Left lung (tissue), 10 donors: ENCODE data around the gene MRPL38. TPM values are rescaled to one million over a fixed set of nuclear protein-coding genes. Genes with fewer than 3 reads are reported as not detected.

Experiments
- ATAC-seq: fragments of 200-7000 bp; cut with Tn5 transposase; one replicate; pipeline ENCODE4 v1.9.1; 2020; ENCODE audit warnings: moderate library complexity
- DNase-seq, 4 donors: peaks; one replicate each; pipeline ENCODE4 v3.0.0-alpha.2; 2013 to 2020
- H3K27ac ChIP-seq, 2 donors: fragments of 200-600 bp; sonication (generic) in 1 of 2; one replicate each; pipeline versions ENCODE4 v1.5.0 to v1.8.0; 2020 to 2021
- H3K27me3 ChIP-seq, 2 donors: fragments of 200-600 bp; sonication (generic) in 1 of 2; one replicate each; pipeline versions ENCODE4 v1.5.0 to v1.8.0; 2020 to 2021
- H3K36me3 ChIP-seq, 2 donors: fragments of 200-600 bp; sonication (generic) in 1 of 2; one replicate each; pipeline versions ENCODE4 v1.5.0 to v1.8.0; 2020 to 2021
- H3K4me1 ChIP-seq, 2 donors: fragments of 200-600 bp; one replicate each; pipeline ENCODE4 v1.8.0; 2021
- H3K4me3 ChIP-seq, 2 donors: fragments of 200-600 bp; sonication (generic) in 1 of 2; one replicate each; pipeline versions ENCODE4 v1.5.0 to v1.8.0; 2020 to 2021; ENCODE audit warnings: mild to moderate bottlenecking in 1 of 2
- H3K9me3 ChIP-seq, 2 donors: fragments of 200-600 bp; sonication (generic) in 1 of 2; one replicate each; pipeline versions ENCODE4 v1.5.0 to v1.8.0; 2020 to 2021
- intact Hi-C, 2 donors: fragments of 100-400 bp; cut with DNase I; formaldehyde crosslinking; loops; one replicate each; pipeline versions ENCODE4 v1.11.2 to v1.14.2; 2022
- polyA plus RNA-seq, 6 donors: library from polyadenylated mRNA; unstranded; fragments of 120-200 nt; gene quantifications; one replicate each; pipeline ENCODE4 v1.2.1, GENCODE V29; 2013; ENCODE audit not compliant: insufficient read length in 6 of 6
- total RNA-seq, 2 donors: library from RNA; stranded (reverse); fragmentation: NEBNext Ultra II Directional; extraction: Animal tissue kit (Norgen Biotek cat#: 25700); gene quantifications; one replicate each; pipeline ENCODE4 v1.2.1, GENCODE V29; 2021
- TF ChIP-seq, protein P1 (sequence below), 2 donors: fragments of 200-600 bp; sonication (generic) in 1 of 2; IDR thresholded peaks; one replicate each; pipeline versions ENCODE4 v1.5.0 to v1.8.0; 2021; ENCODE audit warnings: antibody characterized with exemption in 2 of 2
- donor health status: DM: no; HTN: yes; CAD: no.
- donor health status: DM: no; HTN: no; CAD: no.

Gene MRPL38
- total and polyA plus RNA-seq, 8 donors: 61.1 to 86.4 (median 77.0) TPM

DNA sequence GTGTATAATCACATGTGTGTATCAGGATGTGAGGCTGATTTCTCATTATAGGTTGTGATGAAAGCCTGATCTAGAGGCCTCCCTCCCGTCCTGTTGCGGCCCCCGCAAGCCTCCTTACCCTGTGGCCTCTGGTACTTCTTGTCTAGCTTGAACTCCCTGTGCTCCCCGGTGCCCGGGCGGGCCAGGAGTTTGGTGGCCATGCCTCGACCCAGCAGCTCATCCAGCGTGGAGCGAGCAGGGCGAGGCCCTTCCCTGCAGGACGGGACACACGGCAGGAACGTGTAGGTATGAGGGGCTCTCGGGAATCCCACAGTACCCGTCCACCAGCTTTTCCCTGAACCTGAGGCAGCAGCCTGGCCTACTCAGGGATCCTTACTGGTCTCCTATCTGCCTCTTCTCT is 21.2 kb upstream of the MRPL38 start:
- TF ChIP-seq, protein P1, sequence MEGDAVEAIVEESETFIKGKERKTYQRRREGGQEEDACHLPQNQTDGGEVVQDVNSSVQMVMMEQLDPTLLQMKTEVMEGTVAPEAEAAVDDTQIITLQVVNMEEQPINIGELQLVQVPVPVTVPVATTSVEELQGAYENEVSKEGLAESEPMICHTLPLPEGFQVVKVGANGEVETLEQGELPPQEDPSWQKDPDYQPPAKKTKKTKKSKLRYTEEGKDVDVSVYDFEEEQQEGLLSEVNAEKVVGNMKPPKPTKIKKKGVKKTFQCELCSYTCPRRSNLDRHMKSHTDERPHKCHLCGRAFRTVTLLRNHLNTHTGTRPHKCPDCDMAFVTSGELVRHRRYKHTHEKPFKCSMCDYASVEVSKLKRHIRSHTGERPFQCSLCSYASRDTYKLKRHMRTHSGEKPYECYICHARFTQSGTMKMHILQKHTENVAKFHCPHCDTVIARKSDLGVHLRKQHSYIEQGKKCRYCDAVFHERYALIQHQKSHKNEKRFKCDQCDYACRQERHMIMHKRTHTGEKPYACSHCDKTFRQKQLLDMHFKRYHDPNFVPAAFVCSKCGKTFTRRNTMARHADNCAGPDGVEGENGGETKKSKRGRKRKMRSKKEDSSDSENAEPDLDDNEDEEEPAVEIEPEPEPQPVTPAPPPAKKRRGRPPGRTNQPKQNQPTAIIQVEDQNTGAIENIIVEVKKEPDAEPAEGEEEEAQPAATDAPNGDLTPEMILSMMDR (IDR thresholded peaks at IDR 0.05): no peak

DNA sequence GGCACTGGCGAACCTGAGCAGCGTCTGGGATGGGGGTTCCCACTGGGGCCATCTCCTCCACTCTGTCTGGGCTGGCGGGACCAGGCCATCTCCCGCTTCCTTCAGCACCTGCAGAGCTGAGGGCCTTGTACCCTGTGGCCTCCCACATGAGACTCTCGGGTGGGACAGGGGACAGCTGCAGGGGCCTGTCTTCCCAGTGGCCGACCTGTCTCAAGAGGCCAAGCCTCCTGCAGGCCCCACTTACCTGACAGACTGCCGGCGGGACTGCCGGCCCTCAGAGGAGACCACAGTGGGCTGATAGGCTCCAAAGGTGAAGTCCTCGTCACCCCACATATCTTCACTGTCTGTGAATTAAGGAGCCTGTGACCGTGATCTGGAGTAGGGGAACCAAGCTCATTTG is 20.4 kb upstream of the MRPL38 start:
- ATAC-seq (no peak), DNase-seq (peak in 1 of 4 donors; percentile 35)
- Histone ChIP-seq H3K27me3 (no peaks in the 10 kb centered on the region), H3K27ac (no peak overlapping the region), H3K4me3 (no peak overlapping the region), H3K36me3 (no peaks in the 10 kb centered on the region), H3K9me3 (no peaks in the 10 kb centered on the region), H3K4me1 (peaks cover 0 to 4% of the 10 kb centered on the region in 2 donors)
- TF ChIP-seq, protein P1 (IDR thresholded peaks at IDR 0.05): no peak
- intact Hi-C loops: no loop called here

More for the DNA sequence above, 21.2 kb upstream of the MRPL38 start:
- ATAC-seq (no peak), DNase-seq (peak in 1 of 4 donors; percentile 67)
- H3K4me1 ChIP-seq: peaks cover 0 to 4% of the 10 kb centered on the region in 2 donors
- no peaks in the 10 kb centered on the region for H3K9me3 ChIP-seq
- no peaks in the 10 kb centered on the region for H3K36me3 ChIP-seq
- H3K4me3 ChIP-seq: no peak overlapping the region
- no peaks in the 10 kb centered on the region for H3K27me3 ChIP-seq
- H3K27ac ChIP-seq: no peak overlapping the region
- intact Hi-C loops: no loop called here

DNA sequence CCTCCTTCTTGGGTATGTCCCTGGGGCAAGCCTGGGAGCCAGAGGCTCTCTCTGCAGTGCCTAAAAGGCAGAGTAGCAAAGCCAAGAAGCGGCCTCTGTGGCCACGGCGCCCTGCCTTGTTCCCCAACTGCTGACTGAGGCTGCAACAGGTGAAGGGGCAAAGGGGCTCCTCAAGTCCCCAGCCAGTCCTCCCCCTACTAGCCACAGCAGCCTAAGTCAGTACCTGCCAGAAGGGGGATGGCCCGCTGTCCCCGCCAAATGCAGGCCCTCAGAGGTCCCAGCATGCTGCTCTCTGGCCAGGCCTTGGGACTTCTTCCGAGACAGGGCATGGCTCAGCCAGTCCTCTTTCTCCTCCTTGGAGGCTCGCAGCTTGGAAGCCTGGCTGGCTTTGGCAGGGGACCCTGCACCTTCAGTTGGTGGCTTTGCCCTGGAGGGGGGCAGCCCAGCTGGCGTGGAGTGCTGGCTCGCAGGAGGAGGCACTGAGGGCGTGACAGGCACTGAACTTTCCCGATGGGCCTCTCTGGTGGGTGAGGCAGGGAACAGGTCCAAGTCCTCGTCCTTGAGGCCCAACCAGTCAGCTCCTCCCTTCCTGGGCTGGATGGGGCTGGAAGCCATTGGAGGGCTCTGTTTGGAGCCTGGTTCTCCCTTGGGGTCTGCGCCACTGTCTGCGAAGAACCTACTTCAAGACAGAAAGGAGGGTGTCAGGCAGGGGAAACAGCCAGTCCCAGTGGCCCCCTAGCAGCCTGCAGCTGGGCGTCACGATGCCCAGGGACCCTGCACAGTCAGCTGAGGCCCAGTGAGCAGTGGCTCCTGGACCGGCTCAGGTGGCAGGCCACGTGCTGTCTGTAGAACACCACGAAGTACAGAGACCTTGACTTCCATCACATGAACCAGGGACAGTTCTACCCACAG is 18.5 kb upstream of the MRPL38 start:
- Histone ChIP-seq H3K4me3 (no peak overlapping the region), H3K27ac (no peak overlapping the region)
- ATAC-seq: no peak

DNA sequence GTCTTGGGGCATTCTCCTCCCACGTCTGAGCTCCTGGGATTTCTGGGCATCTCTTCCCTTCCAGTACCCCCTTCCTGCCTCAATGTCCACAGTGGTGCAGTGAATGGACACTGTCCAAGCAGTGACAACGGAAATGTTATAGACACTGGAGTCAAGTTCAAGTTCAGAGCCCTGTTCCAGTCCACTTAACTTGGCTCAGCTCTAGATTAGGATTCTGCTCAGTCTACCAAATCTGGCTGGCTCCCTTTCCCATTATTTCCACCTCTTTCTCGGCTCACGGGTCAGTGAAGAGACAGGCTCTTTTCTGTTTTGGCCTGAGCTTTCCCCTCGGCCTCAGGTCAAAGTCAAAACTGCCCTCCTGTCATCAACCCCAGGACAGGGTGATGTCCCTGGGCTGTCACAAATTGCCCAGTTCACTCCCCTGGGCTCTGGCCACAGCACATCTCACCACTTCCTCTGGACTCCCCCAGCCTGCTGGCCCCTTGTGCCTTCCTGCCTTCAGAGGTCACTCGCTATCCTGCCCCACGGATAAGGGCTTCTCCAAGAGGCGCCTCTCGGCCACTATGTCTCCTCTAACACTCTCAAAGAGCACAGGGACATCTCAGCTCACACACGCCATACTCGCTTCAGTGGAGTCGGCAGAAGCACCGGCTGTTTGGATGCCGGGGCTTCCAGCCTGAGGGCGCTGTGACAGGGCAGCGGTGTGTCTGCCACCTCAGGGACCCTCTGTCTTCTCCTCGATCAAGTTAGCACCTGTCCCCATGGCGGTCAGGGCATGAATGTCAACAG is 17.7 kb upstream of the MRPL38 start:
- H3K9me3 ChIP-seq: no peaks in the 10 kb centered on the region
- TF ChIP-seq, protein P1 (IDR thresholded peaks at IDR 0.05): no peak
- ATAC-seq (no peak), DNase-seq (peak in 1 of 4 donors; percentile 54)
- peaks cover 0 to 4% of the 10 kb centered on the region in 2 donors for H3K36me3 ChIP-seq
- H3K4me1 ChIP-seq: peaks cover 0 to 4% of the 10 kb centered on the region in 2 donors
- H3K27me3 ChIP-seq: no peaks in the 10 kb centered on the region
- no peak overlapping the region for H3K4me3 ChIP-seq
- intact Hi-C loops: no loop called here
- H3K27ac ChIP-seq: no peak overlapping the region

More for the DNA sequence above, 18.5 kb upstream of the MRPL38 start:
- no peaks in the 10 kb centered on the region for H3K36me3 ChIP-seq
- no peaks in the 10 kb centered on the region for H3K27me3 ChIP-seq
- intact Hi-C loops: no loop called here
- H3K4me1 ChIP-seq: peaks cover 0 to 4% of the 10 kb centered on the region in 2 donors
- DNase-seq: peak in 1 of 4 donors; percentile 57
- TF ChIP-seq, protein P1 (IDR thresholded peaks at IDR 0.05): no peak
- H3K9me3 ChIP-seq: no peaks in the 10 kb centered on the region

DNA sequence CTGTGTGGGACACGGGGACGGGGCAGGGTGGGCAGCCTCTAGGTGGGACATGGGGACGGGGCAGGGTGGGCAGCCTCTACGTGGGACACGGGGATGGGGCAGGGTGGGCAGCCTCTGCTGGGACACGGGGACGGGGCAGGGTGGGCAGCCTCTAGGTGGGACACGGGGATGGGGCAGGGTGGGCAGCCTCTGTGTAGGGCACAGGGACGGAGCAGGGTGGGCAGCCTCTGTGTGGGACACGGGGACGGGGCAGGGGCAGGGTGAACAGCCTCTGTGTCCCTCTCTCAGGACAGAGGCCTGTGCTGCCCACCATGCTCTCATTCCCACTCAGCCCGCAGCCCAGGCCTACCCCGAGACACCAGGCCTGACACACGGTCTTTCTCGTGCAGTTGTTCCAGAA is 16.9 kb upstream of the MRPL38 start:
- TF ChIP-seq, protein P1 (IDR thresholded peaks at IDR 0.05): no peak
- no peaks in the 10 kb centered on the region for H3K27me3 ChIP-seq
- H3K27ac ChIP-seq: no peak overlapping the region
- no peaks in the 10 kb centered on the region for H3K4me1 ChIP-seq
- H3K4me3 ChIP-seq: no peak overlapping the region
- no peaks in the 10 kb centered on the region for H3K9me3 ChIP-seq
- DNase-seq (peak in 1 of 4 donors; percentile 70), ATAC-seq (no peak)
- H3K36me3 ChIP-seq: peaks cover 0 to 9% of the 10 kb centered on the region in 2 donors
- intact Hi-C loops: no loop called here
